ENCODE measurements around the gene IGSF21.

The IGSF21 gene

DNA sequence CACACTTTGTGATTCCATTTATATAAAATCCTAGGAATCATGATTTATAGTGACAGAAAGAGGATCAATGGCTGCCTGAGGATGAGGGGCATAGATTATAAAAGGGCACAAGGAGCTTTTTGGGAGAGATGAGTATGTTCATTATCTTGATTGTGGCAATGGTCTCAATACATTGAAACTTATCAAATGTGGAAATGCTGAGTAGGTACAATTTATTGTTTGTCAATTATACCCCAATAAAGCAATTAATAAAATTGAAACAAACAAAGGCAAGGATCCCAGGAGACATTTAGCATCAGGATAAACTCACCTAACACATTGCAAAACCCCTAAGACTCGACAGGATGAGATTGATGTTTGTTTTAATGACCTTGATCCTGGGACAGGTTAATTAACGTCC, 220.1 kb downstream of the IGSF21 start:
- TF ChIP-seq, protein P1, sequence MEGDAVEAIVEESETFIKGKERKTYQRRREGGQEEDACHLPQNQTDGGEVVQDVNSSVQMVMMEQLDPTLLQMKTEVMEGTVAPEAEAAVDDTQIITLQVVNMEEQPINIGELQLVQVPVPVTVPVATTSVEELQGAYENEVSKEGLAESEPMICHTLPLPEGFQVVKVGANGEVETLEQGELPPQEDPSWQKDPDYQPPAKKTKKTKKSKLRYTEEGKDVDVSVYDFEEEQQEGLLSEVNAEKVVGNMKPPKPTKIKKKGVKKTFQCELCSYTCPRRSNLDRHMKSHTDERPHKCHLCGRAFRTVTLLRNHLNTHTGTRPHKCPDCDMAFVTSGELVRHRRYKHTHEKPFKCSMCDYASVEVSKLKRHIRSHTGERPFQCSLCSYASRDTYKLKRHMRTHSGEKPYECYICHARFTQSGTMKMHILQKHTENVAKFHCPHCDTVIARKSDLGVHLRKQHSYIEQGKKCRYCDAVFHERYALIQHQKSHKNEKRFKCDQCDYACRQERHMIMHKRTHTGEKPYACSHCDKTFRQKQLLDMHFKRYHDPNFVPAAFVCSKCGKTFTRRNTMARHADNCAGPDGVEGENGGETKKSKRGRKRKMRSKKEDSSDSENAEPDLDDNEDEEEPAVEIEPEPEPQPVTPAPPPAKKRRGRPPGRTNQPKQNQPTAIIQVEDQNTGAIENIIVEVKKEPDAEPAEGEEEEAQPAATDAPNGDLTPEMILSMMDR (conservative IDR thresholded peaks at IDR 0.05; ENCODE audit: low read depth, low read length) = no peak

DNA sequence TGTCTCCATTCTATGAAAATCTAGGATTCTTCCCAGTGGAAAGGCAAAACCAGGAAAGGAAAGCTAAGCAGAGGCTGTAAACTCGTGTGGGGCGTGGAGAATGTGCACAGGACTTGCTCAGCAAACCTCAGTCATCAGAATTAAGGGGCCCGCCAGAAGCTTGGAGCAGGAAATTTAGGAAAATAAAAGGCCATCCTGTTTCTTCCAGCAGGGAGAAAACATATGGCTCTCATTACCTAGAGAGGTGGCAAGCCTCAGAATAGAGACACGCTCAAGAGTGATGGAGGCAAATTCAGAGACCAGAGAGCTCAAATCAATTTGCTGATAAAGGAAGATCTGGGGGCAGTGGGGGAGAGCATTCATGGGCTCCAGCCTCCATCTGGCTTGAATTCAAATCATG, 221.2 kb downstream of the IGSF21 start:
- no peak for DNase-seq (ENCODE audit: low read depth)
- TF ChIP-seq, protein P1 (conservative IDR thresholded peaks at IDR 0.05; ENCODE audit: low read depth, low read length) = no peak
- no peak overlapping the region for H3K4me3 ChIP-seq (ENCODE audit: low read depth, low read length)

More for the DNA sequence above, 220.1 kb downstream of the IGSF21 start:
- no peak overlapping the region for H3K4me3 ChIP-seq (ENCODE audit: low read depth, low read length)
- DNase-seq (ENCODE audit: low read depth) = no peak

DNA sequence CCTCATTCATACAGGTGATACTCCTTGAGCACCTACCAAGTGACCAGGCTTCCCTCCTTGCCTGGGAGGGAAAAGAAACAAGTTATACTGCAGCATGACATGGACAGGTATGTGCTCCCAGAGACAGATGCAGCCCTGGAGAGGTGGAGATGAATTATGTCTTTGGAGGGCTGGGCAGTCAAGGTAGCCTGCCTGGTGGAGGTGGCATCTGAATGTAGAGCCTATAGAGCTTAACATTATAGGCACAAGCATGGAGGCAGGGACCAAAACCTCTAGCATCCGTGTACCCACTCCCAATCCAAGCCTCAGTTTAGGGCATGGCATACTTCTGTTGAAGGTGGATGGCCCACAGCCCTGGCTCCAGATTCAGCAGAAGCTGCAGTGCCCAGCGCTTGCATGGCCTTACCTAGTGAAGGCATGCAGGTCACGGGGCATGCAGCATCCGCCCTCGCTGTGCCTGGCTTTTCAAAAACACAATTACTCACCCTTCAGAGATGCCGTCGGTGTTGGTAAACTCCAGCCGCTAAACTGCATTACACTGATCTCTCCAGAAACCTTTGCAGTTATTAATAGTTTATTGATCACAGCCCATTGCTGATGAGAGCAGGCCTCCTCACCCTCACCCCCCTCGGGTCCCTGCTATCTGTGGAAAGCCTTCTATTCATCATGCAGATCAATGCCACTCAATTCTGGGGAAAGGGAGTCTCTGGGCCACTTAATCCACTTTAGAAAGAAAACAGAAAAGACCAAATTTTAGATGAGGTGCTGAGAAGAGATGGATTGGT, 222.1 kb downstream of the IGSF21 start:
- TF ChIP-seq, protein P1 (conservative IDR thresholded peaks at IDR 0.05; ENCODE audit: low read depth, low read length) = no peak
- no peak for DNase-seq (ENCODE audit: low read depth)

DNA sequence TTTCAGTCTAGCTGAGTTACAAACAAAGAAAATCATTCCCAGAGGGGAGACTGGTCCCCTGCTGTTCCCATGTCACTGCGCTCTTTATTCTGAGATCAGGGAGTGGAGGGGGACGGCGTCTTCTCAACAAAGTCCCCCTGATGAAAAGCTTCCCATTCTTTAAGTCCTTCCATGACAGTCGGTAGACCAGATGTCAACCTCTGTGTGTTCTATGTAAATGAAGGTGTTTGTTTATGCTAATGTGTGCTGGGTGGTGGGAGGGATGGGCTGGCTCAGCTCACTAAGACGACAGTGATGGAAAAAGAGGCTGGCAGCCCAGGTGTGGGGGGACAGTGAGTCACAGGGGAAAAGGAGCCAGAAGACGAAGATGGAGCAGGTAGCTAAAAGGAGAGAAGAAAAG, 225.0 kb downstream of the IGSF21 start:
- TF ChIP-seq, protein P1 (conservative IDR thresholded peaks at IDR 0.05; ENCODE audit: low read depth, low read length) = no peak
- DNase-seq (ENCODE audit: low read depth) = no peak
- H3K4me3 ChIP-seq (ENCODE audit: low read depth, low read length) = no peak overlapping the region

More for the DNA sequence above, 222.1 kb downstream of the IGSF21 start:
- no peak overlapping the region for H3K4me3 ChIP-seq (ENCODE audit: low read depth, low read length)

DNA sequence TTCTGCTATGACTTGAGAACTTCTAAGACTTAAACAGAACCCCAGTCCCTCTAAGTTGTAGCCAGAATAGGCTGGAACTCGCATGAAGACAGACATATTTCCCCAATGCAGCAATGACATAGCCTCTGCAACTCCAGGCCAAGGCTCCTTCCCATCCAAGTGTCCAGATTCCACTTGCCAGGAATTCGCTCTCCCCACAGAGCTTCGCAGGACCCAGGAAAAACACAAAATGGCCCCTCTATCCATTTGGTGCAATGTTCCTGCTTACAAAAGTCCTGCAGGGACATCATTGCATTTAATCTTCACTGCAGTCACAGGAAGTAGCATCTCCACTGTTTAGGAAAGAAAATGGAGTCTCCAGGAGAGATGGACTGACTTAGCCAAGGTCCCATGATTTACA, 225.6 kb downstream of the IGSF21 start:
- TF ChIP-seq, protein P1 (conservative IDR thresholded peaks at IDR 0.05; ENCODE audit: low read depth, low read length) = no peak
- H3K4me3 ChIP-seq (ENCODE audit: low read depth, low read length) = no peak overlapping the region
- no peak for DNase-seq (ENCODE audit: low read depth)

DNA sequence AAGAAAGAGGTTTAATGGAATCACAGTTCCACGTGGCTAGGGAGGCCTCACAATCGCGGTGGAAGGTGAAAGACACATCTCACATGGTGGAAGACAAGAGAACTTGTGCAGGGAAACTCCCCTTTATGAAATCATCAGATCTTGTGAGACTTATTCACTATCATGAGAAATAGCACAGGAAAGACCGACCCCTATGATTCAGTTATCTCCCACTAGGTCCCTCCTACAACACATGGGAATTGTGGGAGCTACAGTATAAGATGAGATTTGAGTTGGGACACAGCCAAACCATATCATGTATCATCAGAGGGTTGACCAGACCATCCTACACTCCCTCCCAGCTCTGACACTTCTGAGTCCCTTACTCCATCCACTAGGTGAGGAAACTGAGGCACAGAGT, 229.2 kb downstream of the IGSF21 start:
- no peak overlapping the region for H3K4me3 ChIP-seq (ENCODE audit: low read depth, low read length)
- no peak for DNase-seq (ENCODE audit: low read depth)
- TF ChIP-seq, protein P1 (conservative IDR thresholded peaks at IDR 0.05; ENCODE audit: low read depth, low read length) = no peak

DNA sequence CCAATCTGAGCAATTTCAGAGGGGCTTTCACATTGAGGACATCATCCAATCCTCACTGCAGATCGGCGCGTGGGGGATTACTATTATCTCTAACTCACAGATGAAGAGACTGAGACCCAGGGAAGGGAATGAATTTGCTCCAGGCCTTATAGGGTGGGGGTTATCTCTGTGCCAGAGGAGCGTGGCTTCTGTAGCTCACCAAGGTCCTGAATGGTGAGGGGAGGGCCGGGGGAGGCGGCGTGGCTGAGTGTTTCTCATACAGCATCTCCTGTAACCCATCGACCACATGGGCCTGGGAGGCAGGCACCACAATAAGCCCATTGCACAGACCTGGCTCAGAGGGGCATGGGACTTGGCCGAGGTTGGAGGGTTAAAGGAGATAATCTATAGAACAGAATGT, 230.2 kb downstream of the IGSF21 start:
- DNase-seq (ENCODE audit: low read depth) = no peak
- TF ChIP-seq, protein P1 (conservative IDR thresholded peaks at IDR 0.05; ENCODE audit: low read depth, low read length) = no peak
- no peak overlapping the region for H3K4me3 ChIP-seq (ENCODE audit: low read depth, low read length)

Measured in choroid plexus epithelial cell (primary cell).